Measurements from ENCODE around the gene RAB11A.

DNA sequence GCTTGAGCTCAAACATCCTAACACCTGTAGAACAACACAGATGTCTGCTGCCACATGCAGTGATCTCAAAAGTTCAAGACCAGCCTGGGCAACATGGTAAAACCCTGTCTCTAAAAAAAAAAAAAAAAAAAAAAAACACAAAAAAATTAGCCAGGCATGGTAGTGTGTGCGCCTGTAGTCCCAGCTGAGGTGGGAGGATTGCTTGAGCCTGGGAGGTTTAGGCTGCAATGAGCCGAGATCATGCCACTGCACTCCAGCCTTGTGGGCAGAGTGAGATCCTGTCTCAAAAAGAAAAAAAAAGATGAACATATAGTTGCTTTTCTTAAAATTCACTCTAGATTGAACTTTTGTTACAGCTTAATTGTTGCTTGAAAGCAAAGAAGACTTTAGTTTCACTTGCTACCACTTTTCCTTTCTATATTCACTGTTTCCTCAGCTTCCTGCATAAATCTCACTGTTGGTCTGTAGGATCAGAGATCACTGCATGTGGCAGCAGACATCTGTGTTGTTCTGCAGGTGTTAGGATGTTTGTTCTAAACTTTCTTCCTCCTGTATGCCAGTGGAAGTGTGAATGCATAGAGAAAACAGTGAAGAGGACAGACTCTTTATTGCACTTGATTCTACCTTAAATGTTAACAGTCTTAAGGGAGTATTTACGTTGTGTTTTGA is 12.6 kb downstream of the RAB11A start:
- TF ChIP-seq TCF12 (IDR thresholded peaks at IDR 0.05; ENCODE audit: low read depth): no peak
- TF ChIP-seq, protein P1, sequence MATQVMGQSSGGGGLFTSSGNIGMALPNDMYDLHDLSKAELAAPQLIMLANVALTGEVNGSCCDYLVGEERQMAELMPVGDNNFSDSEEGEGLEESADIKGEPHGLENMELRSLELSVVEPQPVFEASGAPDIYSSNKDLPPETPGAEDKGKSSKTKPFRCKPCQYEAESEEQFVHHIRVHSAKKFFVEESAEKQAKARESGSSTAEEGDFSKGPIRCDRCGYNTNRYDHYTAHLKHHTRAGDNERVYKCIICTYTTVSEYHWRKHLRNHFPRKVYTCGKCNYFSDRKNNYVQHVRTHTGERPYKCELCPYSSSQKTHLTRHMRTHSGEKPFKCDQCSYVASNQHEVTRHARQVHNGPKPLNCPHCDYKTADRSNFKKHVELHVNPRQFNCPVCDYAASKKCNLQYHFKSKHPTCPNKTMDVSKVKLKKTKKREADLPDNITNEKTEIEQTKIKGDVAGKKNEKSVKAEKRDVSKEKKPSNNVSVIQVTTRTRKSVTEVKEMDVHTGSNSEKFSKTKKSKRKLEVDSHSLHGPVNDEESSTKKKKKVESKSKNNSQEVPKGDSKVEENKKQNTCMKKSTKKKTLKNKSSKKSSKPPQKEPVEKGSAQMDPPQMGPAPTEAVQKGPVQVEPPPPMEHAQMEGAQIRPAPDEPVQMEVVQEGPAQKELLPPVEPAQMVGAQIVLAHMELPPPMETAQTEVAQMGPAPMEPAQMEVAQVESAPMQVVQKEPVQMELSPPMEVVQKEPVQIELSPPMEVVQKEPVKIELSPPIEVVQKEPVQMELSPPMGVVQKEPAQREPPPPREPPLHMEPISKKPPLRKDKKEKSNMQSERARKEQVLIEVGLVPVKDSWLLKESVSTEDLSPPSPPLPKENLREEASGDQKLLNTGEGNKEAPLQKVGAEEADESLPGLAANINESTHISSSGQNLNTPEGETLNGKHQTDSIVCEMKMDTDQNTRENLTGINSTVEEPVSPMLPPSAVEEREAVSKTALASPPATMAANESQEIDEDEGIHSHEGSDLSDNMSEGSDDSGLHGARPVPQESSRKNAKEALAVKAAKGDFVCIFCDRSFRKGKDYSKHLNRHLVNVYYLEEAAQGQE (IDR thresholded peaks at IDR 0.05; ENCODE audit: low read depth): no peak
- TF ChIP-seq RAD21 (IDR thresholded peaks at IDR 0.05; ENCODE audit: low read depth): no peak
- no peak for TF ChIP-seq TAF1 (IDR thresholded peaks at IDR 0.05; ENCODE audit: low read depth)
- TF ChIP-seq ZBTB7A (IDR thresholded peaks at IDR 0.05; ENCODE audit: low read depth): no peak
- TF ChIP-seq, protein P2, sequence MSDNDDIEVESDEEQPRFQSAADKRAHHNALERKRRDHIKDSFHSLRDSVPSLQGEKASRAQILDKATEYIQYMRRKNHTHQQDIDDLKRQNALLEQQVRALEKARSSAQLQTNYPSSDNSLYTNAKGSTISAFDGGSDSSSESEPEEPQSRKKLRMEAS (IDR thresholded peaks at IDR 0.05): no peak
- TF ChIP-seq TEAD4 (IDR thresholded peaks at IDR 0.05): no peak
- no peak for TF ChIP-seq EP300 (IDR thresholded peaks at IDR 0.05; ENCODE audit: borderline replicate concordance)
- TF ChIP-seq NFIC (IDR thresholded peaks at IDR 0.05): no peak
